Activated CD8-positive, alpha-beta memory T cell treated with anti-CD3 and anti-CD28 coated beads for 24 hours (primary cell): ENCODE measurements around the gene ARHGAP27.

Source experiments
- DNase-seq: peaks from one replicate; pipeline ENCODE4 v3.0.0-alpha.2; 2020

The ARHGAP27 gene

DNA sequence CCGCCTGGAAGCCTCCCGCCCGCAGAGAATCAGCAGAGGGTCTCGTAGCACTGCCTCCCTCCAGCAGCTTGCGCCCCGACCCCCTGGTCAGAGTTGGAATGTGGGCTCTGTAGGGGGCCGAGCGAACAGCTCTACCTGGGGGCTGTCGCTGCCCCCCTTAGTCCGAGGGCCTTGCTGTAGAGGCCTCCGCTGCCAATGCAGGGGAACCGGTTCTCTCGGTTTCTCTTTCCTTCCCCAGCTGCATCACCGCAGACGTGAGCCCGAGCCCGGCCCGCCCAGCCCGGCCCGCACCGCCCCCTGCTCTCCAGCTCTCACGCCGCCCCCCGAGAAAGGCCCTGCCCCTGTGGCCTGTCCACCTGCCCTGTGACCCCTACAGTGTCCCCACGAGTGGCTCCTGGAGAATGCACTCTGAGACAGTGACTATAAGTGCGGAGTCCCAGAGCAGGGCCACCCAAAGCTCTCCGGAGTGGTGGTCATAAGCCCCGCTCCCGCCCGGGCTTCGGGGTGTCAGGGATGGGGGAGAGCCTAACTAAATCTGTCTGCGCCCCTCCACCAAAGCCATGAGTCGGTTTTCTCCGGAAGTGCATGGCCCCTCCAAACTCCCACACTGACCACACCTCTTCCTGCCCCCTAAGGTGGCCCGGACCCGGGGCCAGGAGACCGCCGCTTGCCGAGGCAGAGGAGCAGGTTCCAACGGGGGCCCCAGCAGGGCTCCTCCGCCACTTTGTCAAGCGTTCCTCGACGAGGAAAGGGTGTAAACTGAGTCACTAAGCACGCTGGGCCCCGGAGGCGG lies 1.7 kb downstream of the ARHGAP27 start:
- peak; percentile 73 for DNase-seq

DNA sequence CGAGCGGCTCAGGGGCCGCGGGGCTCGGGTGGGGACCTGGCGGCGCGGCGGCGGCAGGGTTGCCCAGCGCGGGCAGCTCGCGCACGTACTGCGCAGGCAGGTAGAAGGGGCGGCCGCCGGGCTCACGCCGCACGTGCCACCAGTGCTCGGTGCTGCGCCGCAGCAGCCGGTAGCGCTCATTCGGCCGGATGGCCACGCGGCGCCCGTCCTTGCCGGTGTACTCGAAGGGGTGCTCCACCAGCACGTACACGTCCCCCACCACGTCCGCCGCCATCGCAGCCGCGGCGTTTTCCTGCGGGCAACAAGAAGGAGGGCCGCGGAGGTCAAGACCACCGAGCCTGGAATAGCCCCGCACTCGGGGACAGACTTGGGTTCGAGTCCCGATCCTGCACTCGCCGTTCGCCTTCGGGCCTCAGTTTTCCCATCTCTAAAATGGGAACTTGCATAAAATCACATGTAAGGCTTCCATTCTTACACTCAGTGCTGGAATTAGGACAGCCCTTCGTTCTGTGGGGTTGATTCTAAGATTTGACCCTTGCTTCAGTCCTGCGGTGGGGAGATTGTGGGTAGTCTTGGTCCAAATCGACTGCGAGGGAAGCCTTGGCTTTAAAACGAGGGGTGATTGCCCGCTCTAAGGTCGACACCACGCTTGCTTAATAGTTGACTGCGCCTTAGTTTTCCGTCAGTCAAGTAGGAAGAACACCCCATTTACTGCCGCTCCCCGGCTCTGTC lies 2.5 kb downstream of the ARHGAP27 start:
- DNase-seq: no peak

DNA sequence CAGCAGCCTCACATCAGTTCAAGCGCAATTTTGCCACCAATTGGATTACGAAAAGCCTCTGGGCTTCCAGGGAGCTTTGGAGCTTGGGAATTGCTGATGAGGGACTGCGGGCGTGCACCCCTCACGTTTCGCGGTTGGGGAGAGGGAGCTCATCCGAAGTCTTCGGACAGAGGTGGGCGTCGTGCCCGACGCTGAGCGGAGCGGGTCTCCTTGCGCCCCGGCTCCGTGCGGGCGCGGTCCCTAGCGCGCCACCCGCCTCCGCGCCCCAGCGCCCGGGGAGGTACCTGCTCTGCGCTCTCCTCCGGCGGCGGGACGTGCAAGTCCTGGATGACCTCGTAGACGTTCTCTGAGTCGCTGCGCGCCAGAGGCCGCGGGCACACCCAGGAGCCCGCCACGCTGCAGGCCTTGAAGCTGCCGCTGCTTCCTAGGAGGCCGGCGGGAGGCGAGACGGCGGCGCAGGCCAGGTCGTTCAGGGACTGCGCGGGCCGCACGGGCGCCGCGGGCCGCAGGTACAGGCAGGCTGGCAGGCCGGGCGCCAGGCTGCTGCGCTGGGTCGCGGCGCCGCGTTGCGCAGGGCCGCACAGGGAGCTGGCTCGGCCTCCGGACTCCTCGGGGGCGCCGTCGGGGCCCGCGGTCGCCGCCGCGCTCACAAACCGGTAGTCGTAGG lies 3.2 kb downstream of the ARHGAP27 start:
- no peak for DNase-seq

DNA sequence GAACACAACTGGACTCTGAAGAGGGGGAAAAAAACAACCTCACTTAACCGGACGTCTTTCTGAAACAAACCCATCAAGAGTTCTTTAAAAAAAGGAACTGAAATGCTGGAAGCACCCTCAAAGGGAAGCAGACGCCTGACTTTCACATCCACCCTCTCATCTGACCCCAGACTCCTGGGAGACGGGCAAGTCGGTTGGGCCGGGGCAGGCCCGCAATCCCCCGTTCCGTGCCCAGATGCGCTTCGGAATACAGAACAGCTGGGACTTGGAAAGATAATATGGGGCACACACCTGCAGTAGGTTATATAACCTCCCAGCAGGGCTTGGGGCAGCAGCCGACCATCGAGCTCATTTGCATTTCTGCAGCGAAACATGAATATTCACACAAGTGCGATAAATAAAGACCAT lies 3.7 kb downstream of the ARHGAP27 start:
- peak; percentile 62 for DNase-seq

DNA sequence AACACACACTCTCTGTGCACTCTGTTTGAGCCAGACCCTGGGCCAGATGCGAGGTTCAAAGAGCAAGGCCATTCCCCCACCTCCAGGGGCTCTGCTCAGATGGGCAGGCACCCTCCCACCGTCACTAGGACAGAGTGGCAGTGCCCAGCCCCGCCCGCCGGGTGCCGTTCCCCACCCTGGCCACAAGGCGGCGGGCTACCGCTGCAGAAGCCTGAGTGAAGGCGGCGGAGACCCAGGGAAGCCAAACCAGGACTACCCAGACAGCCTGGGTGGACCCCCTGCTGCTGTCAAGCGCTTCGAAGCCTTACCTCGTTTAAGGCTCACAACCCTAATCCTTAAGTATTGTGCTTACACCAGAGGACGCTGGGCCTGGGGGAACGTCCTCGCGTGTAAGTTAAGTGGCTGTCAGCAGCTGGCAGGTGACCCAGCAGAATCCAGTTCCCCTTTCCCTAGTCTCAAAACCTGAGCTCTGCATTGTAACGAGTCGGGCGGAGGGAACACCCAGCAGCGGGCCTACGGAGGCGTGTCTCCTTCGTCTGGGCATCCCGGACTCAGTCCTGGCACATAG lies 4.5 kb downstream of the ARHGAP27 start:
- DNase-seq: peak; percentile 96

DNA sequence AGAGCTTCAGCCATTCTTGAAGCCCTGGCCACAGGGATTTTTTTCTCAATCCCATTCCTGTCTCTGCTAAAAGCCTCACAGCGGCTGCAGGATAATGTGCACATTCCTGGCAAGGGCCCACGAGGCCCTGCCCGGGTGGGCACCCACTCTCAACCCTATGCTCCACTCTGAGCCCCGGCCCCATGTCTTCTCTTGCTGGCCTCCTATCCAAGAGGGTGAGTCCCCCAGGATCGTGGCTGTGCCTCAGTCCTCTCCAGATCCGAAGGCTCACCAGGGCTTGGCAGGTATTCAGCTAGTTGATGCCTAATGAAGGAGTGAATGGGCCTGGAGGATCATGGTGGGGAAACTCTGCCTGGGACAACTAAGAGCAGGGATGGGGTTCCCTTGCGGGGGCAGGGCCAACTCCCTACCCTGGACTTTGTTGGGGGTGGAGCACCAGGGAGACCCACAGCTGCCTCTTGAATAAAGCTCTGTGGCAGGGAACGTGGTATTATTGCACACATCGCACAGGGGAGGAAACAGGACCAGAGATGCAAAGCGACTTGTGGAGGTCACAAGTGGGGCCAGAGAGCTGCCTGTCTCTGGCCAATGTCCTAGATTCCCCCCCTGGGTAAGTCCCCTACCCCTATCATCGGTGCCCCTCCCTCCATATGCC lies 5.4 kb downstream of the ARHGAP27 start:
- no peak for DNase-seq

DNA sequence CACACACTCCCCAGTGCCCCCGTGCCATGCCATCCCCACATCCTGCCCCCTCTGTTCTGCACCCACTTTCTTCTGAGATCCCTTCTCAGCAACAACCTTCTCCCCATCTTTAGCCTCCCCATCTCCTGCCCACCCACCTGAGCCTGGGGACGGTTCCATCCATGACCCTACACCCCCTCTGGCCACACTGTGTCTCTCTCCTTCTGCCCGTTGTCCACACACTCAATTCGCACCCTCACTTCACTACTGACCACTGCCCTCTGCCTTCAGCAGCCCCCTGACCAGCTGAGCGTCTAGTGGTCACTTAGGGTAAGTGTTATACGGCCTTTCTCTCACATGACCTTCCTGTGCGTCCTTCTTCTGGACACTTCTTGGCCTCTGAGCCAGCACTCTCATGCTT lies 6.1 kb downstream of the ARHGAP27 start:
- no peak for DNase-seq

DNA sequence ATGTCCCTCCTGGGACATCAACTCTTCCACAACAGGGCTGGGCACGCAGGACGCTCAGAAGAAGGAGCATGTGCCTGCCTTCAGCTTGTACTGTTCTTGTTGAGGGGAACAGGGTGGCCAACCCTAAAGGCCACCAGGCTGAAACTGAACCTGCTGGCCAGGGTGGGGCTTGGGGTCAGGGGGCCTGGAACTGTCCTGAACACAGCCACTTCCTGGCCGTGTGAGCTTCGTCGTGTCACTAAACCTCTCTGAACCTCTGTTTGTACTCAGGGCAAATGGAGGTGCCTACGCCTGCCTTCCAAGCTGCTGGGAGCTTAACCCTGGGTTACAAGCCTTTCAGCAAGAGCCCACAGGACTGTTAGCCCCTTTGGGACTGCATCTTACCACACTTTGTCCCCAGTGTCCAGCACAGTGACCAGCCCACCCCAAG lies 6.7 kb downstream of the ARHGAP27 start:
- no peak for DNase-seq

DNA sequence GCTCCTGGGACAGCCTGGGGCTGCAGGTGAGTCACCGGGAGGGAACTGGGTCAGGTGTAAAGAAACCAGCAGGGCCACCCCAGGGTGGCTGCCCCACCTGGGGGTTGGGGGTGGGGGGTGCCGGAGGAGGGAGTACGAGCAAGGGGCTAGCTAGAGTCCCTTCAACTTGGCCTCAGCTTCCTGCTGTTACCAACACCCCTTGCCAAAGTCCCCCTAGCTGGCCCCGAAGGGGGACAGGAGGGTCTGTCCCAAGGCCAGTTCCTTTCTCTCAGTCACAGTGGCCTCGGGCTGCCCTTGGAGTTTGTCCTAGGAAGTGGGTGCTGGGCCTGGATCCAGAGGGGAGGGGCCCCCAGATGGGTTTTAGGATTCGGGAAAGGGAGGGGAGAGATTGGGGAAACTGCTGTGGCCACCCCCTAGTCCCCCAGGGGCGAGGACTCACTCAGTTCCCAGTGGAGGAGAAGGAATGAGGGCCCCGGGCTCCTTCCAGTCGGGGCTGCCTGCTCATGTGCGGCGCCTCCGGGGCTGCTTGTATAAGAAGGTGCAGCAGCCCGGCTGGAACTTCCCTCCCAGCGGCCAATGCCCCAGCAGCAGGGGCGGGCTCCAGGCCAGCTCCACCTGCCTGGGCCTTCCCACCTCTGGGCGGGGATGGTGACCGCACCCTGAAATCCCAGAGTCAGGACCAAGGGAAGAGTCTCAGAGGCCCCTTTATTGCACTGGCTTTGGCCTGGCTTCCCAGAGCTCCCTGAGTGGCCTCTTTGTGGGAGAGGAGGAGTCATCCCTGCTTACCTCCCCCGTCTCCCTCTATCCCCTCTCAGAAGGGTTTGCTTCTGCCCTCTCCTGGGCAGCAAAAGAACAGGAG lies 7.3 kb downstream of the ARHGAP27 start:
- DNase-seq: peak; percentile 50

DNA sequence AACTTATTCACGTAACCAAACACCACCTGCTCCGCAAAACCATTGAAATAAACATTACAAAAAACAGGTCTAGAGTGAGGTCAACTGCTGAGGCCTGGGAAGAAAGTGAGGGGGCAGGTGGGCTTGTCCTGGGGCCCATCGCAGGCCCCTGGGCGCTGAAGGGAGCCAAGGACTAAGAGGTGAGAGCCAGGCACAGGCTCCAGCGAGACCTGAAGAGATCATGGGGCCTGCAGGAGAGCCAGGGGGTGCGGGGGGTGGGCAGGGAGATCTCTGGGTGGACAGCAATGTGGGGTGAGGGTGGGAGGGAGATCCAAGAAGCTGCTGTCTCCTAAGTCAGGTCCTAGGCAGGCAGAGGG lies 7.9 kb downstream of the ARHGAP27 start:
- DNase-seq: no peak

DNA sequence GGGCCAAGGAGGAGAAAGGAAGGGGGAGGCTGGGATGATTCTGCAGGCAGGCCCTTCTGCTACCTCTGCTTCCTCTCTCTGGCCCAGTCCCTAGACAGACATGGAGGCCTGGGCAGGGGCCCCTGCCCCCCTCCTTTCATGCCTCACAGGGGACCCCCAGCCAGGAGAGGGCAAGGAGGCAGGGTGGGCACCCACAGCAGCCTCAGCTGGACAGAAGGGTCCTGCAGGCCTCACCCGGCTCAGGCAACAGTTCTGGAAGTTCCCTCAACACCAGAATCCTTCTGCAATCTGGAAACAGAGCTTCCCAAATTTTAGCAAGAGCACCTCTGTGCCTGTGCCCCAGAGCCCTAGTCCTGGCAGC lies 8.7 kb downstream of the ARHGAP27 start:
- DNase-seq: no peak

DNA sequence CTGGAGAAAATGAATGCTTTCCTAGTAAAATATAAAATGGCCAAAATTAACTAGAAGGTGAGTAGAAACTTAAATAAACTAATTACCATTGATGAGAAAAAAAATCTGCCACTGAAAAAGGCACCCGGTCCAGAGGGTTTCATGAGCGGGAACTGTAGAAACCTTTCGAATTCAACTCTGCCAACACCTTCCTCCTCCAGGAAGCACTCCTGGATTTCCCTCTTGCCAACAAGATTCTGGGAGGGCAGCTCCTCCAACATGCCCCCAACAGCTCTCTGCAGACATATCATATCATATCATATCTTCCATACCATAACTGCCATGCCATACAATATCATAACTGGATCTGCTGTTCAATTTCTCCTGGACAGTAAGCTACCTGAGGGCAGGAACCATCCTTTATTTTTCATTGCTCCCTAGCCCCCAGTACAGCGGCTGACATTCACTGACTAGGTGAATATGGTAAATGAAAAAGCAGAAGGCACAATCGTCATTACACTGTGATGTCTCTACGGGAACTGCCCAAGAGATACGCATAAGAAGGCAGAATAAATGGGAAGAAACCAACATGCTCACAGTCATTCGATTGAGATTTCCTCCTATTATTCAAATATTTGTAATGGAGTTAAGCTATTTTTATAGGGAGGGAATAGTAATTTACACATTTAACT lies 9.2 kb downstream of the ARHGAP27 start:
- no peak for DNase-seq

DNA sequence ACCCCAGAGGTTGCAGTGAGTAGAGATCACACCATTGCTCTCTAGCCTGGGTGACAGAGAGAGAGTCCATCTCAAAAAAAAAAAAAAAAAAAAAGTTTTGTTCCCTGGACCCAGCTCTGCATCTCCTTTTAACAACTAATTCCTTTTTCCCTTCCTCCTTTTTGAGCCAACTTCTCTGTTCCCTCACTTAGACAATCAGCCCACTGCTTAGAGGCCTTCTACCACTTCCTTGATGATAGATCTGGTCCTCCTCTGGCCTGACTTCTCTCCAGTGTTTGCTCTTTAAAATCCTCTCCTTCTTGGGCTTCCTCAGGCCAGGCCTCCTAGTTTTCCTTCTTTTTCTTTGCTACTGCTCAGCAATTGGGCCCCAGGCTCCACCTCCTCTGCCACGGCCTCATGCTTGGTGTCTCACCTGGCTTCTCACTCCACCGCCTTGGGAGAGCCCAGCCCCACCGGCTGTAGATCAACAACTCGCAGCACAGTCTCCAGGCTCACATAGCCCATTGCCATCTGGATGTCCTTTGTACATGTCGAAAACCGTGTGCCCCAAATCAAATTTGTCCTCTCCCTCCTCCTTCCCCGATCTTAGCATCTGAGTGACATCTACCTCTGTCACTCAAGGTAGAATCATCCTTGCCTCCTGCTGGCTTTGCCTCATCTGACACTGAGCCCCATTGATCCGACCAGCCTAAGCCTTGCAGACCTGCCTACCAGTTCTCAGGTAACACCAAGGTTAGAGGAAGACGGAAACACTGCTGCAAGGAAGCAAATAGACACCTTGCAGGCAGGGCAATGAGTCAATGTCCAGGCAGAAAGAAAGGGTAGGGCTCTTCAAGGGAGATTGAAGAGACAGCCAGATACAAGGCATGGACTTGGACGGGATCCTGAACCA lies 17.4 kb downstream of the ARHGAP27 start:
- DNase-seq: no peak

DNA sequence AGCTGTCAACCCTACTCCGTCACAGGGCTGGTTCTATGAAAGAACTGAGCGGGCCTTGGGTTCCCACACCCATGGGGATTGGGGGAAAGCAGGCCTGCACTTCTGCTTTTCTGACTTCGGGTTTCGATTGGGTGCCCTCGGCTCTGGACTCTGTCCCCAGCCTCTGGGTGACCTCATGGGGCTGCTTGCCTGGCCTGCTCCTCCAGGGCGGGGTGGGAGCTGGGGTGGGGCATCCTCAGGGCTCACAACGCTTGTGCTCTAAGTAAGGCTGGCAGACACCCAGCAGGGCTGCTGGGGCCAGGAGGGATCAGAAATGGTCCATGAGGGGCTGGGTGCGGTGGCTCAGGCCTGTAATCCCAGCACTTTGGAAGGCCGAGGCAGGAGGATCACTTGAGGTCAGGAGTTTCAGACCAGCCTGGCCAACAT lies 19.2 kb downstream of the ARHGAP27 start:
- DNase-seq: no peak

DNA sequence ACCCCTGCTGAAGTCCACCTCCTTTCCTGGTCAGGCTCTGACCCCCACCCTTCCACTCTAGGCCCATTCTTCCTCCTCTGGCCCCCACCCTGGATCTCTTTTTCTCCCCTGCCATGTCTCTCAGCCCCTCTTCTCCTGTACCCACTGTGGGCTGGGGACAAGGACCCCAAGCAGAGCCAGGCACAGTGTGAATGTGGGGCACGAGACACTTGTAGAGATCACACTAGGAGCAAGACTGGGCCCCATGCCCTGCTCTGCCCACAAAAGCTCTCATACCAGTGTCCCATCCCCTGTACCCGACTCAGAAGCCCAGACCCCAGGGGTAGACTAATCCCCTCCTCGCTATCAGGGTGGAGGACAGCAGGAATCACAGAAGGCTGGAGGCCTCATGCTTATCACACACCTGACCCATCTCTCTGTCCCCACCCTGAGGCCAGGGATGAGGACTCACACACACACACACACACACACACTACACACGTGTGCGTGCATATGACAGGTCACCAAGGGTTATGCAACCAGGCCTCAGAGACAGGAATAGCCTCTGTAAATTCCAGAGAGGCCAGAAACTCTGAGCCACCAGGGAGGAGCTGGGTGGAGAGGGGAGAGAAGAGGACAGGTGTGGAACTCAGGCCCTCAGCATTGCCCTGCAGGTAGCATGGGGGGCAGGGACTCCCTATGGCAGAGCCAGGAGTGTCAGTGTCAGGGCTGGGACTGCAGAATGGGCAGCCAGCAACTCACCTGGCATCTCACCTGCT lies 21.1 kb downstream of the ARHGAP27 start:
- no peak for DNase-seq

DNA sequence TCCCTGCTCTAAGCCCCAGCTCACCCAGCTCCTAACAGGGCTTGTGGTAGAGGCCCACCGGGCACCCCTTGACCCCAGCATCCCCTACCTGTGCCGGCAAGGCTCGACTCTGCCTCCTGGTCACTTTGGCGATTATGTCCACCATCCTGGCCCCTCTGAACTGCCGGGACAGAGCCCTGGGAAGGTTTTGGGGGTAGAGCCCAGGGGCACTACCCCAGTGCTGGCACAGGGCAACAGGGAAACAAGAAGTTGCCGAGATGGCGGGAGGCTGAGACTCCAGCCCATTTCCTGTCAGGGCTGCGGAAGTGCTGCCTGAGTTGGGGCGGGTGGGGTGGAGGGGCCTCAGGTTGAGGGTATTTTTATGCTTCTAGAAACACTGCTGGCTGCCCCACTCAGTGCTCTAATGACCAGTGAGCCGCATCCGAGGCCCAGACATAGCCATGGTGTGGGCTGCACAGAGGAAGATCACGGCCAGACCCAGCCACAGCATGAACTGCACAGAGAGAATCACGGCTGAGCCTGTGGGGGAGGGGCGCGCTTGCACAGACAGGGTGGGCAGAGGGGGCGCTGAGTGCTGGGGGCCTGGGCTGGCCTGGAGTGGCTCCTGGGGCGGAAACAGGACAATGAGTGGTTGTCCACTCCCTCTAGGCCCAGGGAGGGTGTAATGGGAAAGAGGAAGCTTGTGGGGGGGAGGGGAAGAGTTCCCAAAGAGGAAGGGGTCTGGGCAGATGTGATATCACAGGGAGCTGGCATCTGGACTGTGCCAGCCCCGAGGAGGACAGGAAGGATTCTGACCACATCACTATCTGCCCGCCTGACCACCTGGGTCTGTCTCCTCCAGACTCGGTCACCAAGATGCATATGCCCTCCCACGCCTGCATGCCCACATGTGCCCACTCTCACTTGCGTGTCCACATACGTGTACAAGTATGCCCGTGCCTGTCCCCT lies 22.3 kb downstream of the ARHGAP27 start:
- peak; percentile 88 for DNase-seq

DNA sequence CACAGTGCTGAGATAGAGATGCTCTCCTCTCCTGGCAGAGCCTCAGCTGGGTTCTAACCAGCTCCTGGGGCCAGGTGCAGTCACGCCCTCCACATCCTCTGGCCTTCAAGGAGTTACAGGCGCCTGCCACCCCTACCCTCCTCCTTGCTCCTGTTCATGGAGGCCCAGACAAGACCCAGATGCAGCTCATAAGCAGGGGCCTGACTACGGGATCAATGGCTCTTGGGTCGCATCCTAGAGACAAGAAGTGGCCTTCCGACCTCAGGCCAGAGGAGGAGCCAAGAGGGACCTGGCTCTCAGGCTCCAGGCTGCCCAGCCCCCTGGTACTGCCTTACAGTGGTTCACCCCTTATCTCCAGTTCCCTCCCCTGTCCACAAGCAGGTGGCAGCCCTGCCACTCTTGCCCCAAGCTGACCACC lies 23.0 kb downstream of the ARHGAP27 start:
- peak; percentile 70 for DNase-seq
